Testis (tissue), 3 donors: ENCODE measurements around the gene CAMTA1. TPM values are rescaled to one million over a fixed set of nuclear protein-coding genes. Genes with fewer than 3 reads are reported as not detected.

Source experiments
- DNase-seq: peaks from one replicate; pipeline ENCODE4 v3.0.0-alpha.2; 2019
- H3K27ac ChIP-seq, 2 donors: fragments of 200-600 bp; sonication (generic); one replicate each; pipeline ENCODE4 v1.5.1; 2019
- H3K27me3 ChIP-seq: fragments of 200-600 bp; sonication (generic); one replicate; pipeline ENCODE4 v1.5.1; 2019
- H3K36me3 ChIP-seq: fragments of 200-600 bp; sonication (generic); one replicate; pipeline ENCODE4 v1.5.1; 2017; ENCODE audit warnings: low read depth; ENCODE audit errors: missing control alignments
- H3K4me1 ChIP-seq: fragments of 200-600 bp; sonication (generic); one replicate; pipeline ENCODE4 v1.5.1; 2019
- H3K4me3 ChIP-seq, 2 donors: fragments of 200-600 bp; sonication (generic); one replicate each; pipeline ENCODE4 v1.5.1; 2017 to 2019
- H3K9me3 ChIP-seq: fragments of 200-600 bp; sonication (generic); one replicate; pipeline ENCODE4 v1.5.1; 2017
- POLR2A ChIP-seq: fragments of 450-650 bp; IDR thresholded peaks from one replicate; pipeline ENCODE4 v1.6.1; 2017; ENCODE audit warnings: antibody characterized with exemption, mild to moderate bottlenecking, moderate library complexity
- WGBS, 2 donors: methylation state at CpG; one replicate each; pipeline ENCODE4 v1.1.5; 2018; 5-methylcytosine and 5-hydroxymethylcytosine counted together
- intact Hi-C: fragments of 100-400 bp; cut with DNase I; formaldehyde crosslinking; loops from one replicate; pipeline ENCODE4 v1.15.1; 2023; ENCODE audit warnings: low total_unique reads
- polyA plus RNA-seq: library from polyadenylated mRNA; stranded (reverse); fragments of 350-450 nt; fragmentation: Illumina TruSeq; extraction: RNeasy Lipid Tissue Mini Kit (QIAGEN cat#74804); gene quantifications from one replicate; pipeline ENCODE4 v1.2.3, GENCODE V29; 2014; ENCODE audit warnings: low read depth, low replicate concordance; ENCODE audit not compliant: insufficient read depth
- total RNA-seq, 2 donors: library from RNA; depleted of rRNA; stranded (reverse); fragments of >200 nt; gene quantifications; one replicate each; pipeline ENCODE4 v1.2.3, GENCODE V29; 2016
- TF ChIP-seq, protein P1 (sequence below), 3 experiments: fragments of 450-650 bp in 2 of 3; fragments of 200-600 bp in 1 of 3; sonication (generic) in 1 of 3; IDR thresholded peaks; one replicate each; pipeline ENCODE4 v1.5.1; 2016 to 2019; ENCODE audit warnings: antibody characterized with exemption in 3 of 3, mild to moderate bottlenecking in 2 of 3, moderate library complexity in 1 of 3

The CAMTA1 gene
- total and polyA plus RNA-seq, 3 donors from 2014 or later: 116 to 158 (median 119) TPM

DNA sequence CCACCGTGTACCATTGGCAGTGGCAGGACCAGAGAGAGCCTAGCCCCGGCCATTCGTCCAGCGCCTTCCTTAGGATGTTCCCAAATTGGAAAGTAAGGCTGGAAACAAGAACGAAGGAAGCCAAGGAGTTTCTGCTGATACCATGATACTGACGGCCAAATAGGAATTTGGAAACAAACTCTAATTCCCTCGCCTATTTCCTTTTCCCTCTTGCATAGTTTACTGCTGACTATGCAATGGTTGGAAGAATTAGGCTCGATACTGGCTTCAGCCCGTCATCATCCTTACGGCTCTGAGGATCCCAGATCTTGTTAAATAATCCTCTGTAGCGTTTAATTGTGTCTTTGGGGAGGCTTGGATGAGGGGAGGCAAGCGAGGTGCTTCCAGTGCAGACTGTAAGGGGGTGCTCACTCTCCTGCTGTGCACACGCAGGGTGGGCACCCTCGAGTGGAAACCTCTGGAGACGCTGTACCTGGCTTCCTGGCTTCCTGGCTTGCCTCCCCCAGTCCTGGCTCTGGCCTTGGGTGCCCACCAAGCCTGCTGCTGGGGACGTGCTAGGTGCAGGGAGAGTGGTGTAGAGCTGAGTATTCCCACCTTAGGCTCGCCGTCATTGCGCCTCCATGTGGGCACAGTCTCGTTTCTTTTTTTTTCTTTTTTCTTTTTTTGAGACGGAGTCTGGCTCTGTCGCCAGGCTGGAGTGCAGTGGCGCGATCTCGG, 27.4 kb upstream of the CAMTA1 start:
- no peaks in the 10 kb centered on the region for H3K36me3 ChIP-seq
- 41 to 42% methylated on average over 25 of the region's 25 CpGs for WGBS, 2 donors
- H3K27ac ChIP-seq: no peak overlapping the region
- no peak for DNase-seq
- no peaks in the 10 kb centered on the region for H3K27me3 ChIP-seq
- no peaks in the 10 kb centered on the region for H3K4me1 ChIP-seq
- intact Hi-C loops: no loop called here
- TF ChIP-seq, protein P1, sequence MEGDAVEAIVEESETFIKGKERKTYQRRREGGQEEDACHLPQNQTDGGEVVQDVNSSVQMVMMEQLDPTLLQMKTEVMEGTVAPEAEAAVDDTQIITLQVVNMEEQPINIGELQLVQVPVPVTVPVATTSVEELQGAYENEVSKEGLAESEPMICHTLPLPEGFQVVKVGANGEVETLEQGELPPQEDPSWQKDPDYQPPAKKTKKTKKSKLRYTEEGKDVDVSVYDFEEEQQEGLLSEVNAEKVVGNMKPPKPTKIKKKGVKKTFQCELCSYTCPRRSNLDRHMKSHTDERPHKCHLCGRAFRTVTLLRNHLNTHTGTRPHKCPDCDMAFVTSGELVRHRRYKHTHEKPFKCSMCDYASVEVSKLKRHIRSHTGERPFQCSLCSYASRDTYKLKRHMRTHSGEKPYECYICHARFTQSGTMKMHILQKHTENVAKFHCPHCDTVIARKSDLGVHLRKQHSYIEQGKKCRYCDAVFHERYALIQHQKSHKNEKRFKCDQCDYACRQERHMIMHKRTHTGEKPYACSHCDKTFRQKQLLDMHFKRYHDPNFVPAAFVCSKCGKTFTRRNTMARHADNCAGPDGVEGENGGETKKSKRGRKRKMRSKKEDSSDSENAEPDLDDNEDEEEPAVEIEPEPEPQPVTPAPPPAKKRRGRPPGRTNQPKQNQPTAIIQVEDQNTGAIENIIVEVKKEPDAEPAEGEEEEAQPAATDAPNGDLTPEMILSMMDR (IDR thresholded peaks at IDR 0.05): no peak
- TF ChIP-seq POLR2A: no peak
- no peaks in the 10 kb centered on the region for H3K9me3 ChIP-seq
- peak overlapping the region in 1 of 2 donors; percentile 43 for H3K4me3 ChIP-seq

DNA sequence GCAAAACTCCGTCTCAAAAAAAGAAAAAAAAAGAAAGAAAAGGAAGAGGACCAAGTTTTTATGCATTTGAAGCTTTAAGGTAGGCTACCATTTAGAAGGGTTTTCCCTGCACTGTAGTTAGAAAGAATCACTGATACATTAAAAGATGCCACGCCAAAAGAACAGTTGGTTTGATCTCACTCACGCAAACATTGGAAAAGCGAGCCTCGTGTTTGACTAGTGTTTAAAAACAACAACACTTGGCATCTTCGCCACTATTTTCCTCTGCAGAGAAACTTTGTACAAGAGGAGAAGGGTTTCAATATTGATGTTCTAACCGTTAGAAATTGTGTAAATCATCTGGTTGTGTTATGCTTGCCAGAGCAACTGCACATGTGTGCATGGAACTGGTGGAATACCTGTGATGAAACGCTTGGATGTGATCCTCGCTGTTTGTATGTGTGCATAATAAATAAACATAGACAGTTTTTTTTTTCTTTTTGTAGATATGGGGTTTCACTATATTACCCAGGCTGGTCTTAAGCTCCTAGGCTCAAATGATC, 24.0 kb upstream of the CAMTA1 start:
- H3K36me3 ChIP-seq: no peaks in the 10 kb centered on the region
- H3K27me3 ChIP-seq: no peaks in the 10 kb centered on the region
- H3K27ac ChIP-seq: no peak overlapping the region
- H3K9me3 ChIP-seq: no peaks in the 10 kb centered on the region
- WGBS, 2 donors: 85 to 86% methylated on average over 9 of the region's 9 CpGs
- no peak overlapping the region for H3K4me3 ChIP-seq
- H3K4me1 ChIP-seq: no peaks in the 10 kb centered on the region
- TF ChIP-seq POLR2A: no peak
- TF ChIP-seq, protein P1 (IDR thresholded peaks at IDR 0.05): no peak
- DNase-seq: no peak
- intact Hi-C loops: no loop called here

DNA sequence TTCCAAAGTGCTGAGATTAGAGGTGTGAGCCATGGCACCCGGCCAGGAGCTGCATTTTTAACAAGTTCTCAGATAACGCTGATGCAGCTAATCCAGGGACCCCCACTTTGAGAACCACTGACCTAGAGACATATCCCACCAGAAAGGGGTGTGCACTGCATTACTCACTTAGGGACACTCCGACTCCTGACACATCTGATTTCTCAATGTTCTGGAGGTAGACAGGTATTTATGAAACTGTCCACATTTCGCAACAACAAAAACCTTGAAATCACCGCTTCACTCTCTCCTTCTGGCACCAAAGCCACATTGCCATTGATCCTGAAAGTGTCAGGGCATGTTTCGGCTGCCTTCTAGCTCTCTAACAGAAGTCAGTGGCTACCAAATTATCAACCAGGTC, 23.2 kb upstream of the CAMTA1 start:
- intact Hi-C loops: no loop called here
- no peaks in the 10 kb centered on the region for H3K36me3 ChIP-seq
- 83 to 89% methylated on average over 6 of the region's 6 CpGs for WGBS, 2 donors
- DNase-seq: no peak
- H3K9me3 ChIP-seq: no peaks in the 10 kb centered on the region
- H3K4me1 ChIP-seq: no peaks in the 10 kb centered on the region
- H3K27me3 ChIP-seq: no peaks in the 10 kb centered on the region
- TF ChIP-seq POLR2A: no peak
- TF ChIP-seq, protein P1 (IDR thresholded peaks at IDR 0.05): no peak
- no peak overlapping the region for H3K4me3 ChIP-seq
- no peak overlapping the region for H3K27ac ChIP-seq

DNA sequence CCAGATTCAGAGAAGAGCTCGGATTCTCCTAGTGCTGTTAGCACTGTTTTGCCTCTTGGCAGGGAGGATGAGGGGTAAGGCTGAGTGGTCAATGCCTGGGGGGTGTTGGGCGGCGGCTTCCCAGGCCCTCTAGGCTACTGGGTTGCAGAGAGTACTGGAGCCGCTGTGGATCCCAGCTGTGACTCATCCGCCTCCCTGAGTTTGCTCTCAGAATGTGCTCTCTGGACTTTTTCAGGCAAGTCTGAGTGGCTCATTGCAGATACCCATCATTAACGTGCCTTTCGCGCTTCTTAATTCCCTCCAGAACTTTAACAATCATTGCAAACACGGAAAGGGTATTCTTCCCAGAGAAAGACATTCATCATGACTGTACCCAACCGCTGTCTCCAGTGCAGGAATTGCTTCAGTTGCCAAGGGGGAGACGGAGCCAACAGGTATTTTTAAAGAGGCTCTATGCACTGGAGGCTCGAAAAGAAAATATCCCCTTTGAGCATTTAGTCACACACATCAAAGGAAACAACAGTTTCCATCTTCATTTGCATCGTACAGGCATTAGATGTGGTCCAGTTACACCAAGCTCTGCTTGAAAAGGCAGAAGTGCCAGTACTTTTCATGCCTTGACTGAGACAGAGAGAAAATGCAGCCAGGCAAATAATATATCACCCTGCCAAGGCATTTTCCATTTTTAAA, 14.4 kb upstream of the CAMTA1 start:
- H3K9me3 ChIP-seq: no peaks in the 10 kb centered on the region
- no peak for DNase-seq
- intact Hi-C loops: no loop called here

More for the DNA sequence above, 14.4 kb upstream of the CAMTA1 start:
- Histone ChIP-seq H3K27me3 (no peaks in the 10 kb centered on the region), H3K27ac (peak overlapping the region in 1 of 2 donors; percentile 72), H3K4me3 (no peak overlapping the region), H3K36me3 (no peaks in the 10 kb centered on the region), H3K4me1 (no peaks in the 10 kb centered on the region)
- TF ChIP-seq POLR2A: no peak
- TF ChIP-seq, protein P1 (IDR thresholded peaks at IDR 0.05): no peak
- 27 to 45% methylated on average over 12 to 13 of the region's 13 CpGs for WGBS, 2 donors
